GM12878 (cell line): ENCODE measurements around the gene TRIM7. TPM values are rescaled to one million over a fixed set of nuclear protein-coding genes. Genes with fewer than 3 reads are reported as not detected.

Experiments
- ATAC-seq: fragments of 200-7000 bp; cut with Tn5 transposase; 3 replicates; pipeline ENCODE4 v1.9.1; 2020; ENCODE audit warnings: mild to moderate bottlenecking, moderate library complexity
- BruUV-seq: library from RNA; stranded (reverse); fragments of 400-500 nt; replicated peaks from 2 replicates; lab custom pipeline; 2021; lab: Mats Ljungman, UMichigan
- CTCF ChIA-PET: fragments of 300-600 bp; sonication (Branson Sonifier 250); formaldehyde crosslinking; extraction: SDS; loops from one replicate; lab custom pipeline; 2021; ENCODE audit warnings: inconsistent platforms; lab: Yijun Ruan, JAX
- POLR2A ChIA-PET: fragments of 350-600 bp; formaldehyde crosslinking; extraction: SDS; loops from one replicate; lab custom pipeline; 2021; ENCODE audit warnings: inconsistent platforms; lab: Charles Lee
- RAD21 ChIA-PET: fragments of 300-600 bp; sonication (Branson Sonifier 250); formaldehyde crosslinking; loops from one replicate; lab custom pipeline; 2023; ENCODE audit warnings: antibody characterized with exemption; ENCODE audit not compliant: unreplicated experiment; lab: Charles Lee
- SMC1A ChIA-PET: fragments of 300-600 bp; sonication (Branson Sonifier 250); formaldehyde crosslinking; loops from one replicate; lab custom pipeline; 2023; ENCODE audit not compliant: unreplicated experiment, uncharacterized antibody; lab: Charles Lee
- DNase-seq: peaks from one replicate; pipeline ENCODE4 v3.0.0-alpha.2; 2011; ENCODE audit warnings: low read depth, low spot score
- FAIRE-seq: peaks from 3 replicates; lab custom pipeline; 2011; peaks lifted over from hg19 to GRCh38; lab: Jason Lieb, UNC
- H2AFZ ChIP-seq: 2 replicates; pipeline ENCODE4 v1.6.0; 2011; ENCODE audit warnings: low read depth, low read length, control low read depth; ENCODE audit not compliant: control insufficient read depth
- H3K27ac ChIP-seq: 2 replicates; pipeline ENCODE4 v1.5.1; 2011; ENCODE audit warnings: control low read depth; ENCODE audit not compliant: control insufficient read depth, insufficient read depth
- H3K27me3 ChIP-seq, 2 experiments: replicated peaks in 1 of 2; 2 replicates each; pipeline versions ENCODE4 v1.6.0 to v1.6.1; 2011; ENCODE audit warnings: low read length in 1 of 2; ENCODE audit not compliant: control insufficient read depth in 2 of 2, insufficient read depth in 2 of 2
- H3K36me3 ChIP-seq, 2 experiments: 2 replicates each; pipeline ENCODE4 v1.5.1; 2011; ENCODE audit warnings: low read length in 1 of 2; ENCODE audit not compliant: control insufficient read depth in 2 of 2, insufficient read depth in 2 of 2
- H3K4me1 ChIP-seq: 2 replicates; pipeline ENCODE4 v1.6.1; 2011; ENCODE audit warnings: mild to moderate bottlenecking, low read length, moderate library complexity, mixed read lengths; ENCODE audit not compliant: control insufficient read depth, insufficient read depth
- H3K4me2 ChIP-seq: 2 replicates; pipeline ENCODE4 v1.6.0; 2011; ENCODE audit warnings: control low read depth; ENCODE audit not compliant: control insufficient read depth, insufficient read depth
- H3K4me3 ChIP-seq: fragments of 200-600 bp; sonication (generic); 2 replicates; pipeline ENCODE4 v1.5.1; 2016
- H3K79me2 ChIP-seq: 2 replicates; pipeline ENCODE4 v1.6.0; 2011; ENCODE audit warnings: low read length; ENCODE audit not compliant: control insufficient read depth, insufficient read depth
- H3K9ac ChIP-seq: 2 replicates; pipeline ENCODE4 v1.8.0; 2011; ENCODE audit warnings: low read length, control low read depth, mixed read lengths; ENCODE audit not compliant: control insufficient read depth, insufficient read depth
- H3K9me3 ChIP-seq: replicated peaks from 3 replicates; pipeline ENCODE4 v1.5.1; 2011; ENCODE audit warnings: mild to moderate bottlenecking, low read length; ENCODE audit not compliant: control insufficient read depth, insufficient read depth
- H4K20me1 ChIP-seq: 2 replicates; pipeline ENCODE4 v1.6.0; 2011; ENCODE audit not compliant: control insufficient read depth, insufficient read depth
- ATF7 ChIP-seq: fragments of 450-650 bp; IDR thresholded peaks from 2 replicates; pipeline ENCODE4 v1.6.1; 2016; ENCODE audit warnings: low read depth, mild to moderate bottlenecking
- BRCA1 ChIP-seq: IDR thresholded peaks from 2 replicates; pipeline ENCODE4 v1.6.1; 2011; ENCODE audit warnings: low read depth, low read length, improper control_type of control experiment
- IKZF2 ChIP-seq, 2 experiments: fragments of 450-650 bp; IDR thresholded peaks; 2 replicates each; pipeline ENCODE4 v1.6.1; 2017; ENCODE audit warnings: mild to moderate bottlenecking in 2 of 2, moderate library complexity in 2 of 2
- LARP7 ChIP-seq: fragments of 450-650 bp; IDR thresholded peaks from 2 replicates; pipeline ENCODE4 v1.6.1; 2017; ENCODE audit warnings: mild to moderate bottlenecking
- NFYA ChIP-seq: IDR thresholded peaks from 2 replicates; pipeline ENCODE4 v1.6.1; 2011; ENCODE audit warnings: low read depth, mild to moderate bottlenecking, low read length, improper control_type of control experiment, borderline replicate concordance
- STAT1 ChIP-seq: fragments of 450-650 bp; conservative IDR thresholded peaks from 2 replicates; pipeline ENCODE4 v1.6.1; 2014; ENCODE audit warnings: antibody characterized with exemption, mild to moderate bottlenecking
- ZNF274 ChIP-seq: IDR thresholded peaks from one replicate; pipeline ENCODE4 v1.8.0; 2011; ENCODE audit not compliant: insufficient read length, insufficient read depth
- WGBS: methylation state at CpG from one replicate; pipeline ENCODE4 v1.1.6; 2016; ENCODE audit warnings: low lambda C conversion rate; ENCODE audit not compliant: insufficient replicate concordance, insufficient coverage; ENCODE audit errors: missing lambda C conversion rate; 5-methylcytosine and 5-hydroxymethylcytosine counted together
- in situ Hi-C: fragments of 300-500 bp; cut with MboI; formaldehyde crosslinking; loops from 9 replicates; pipeline ENCODE4 v1.14.3; 2018; ENCODE audit warnings: mixed read lengths
- intact Hi-C: fragments of 100-400 bp; cut with micrococcal nuclease; formaldehyde crosslinking; loops from one replicate; pipeline ENCODE4 v1.14.2; 2022; ENCODE audit not compliant: unreplicated experiment
- polyA plus RNA-seq, 11 experiments: library from polyadenylated mRNA; depleted of rRNA in 4 of 11; unstranded in 6 of 11; stranded (reverse) in 5 of 11; fragments of >200 nt; fragmentation: Nextera tagmentation in 4 of 11; fragmentation: Illumina TruSeq in 1 of 11; extraction: Ambion mirVana in 4 of 11; extraction: Trizol in 1 of 11; gene quantifications; 1 replicate in 1 of 11; 2 replicates in 10 of 11; pipeline versions ENCODE4 v1.2.1 to v1.2.3, GENCODE V29; 2011 to 2016; ENCODE audit warnings: inconsistent platforms in 2 of 11, missing spikeins in 2 of 11, low read depth in 1 of 11
- total RNA-seq, 4 experiments: library from RNA; depleted of rRNA in 3 of 4; stranded (reverse); fragments of >200 nt in 3 of 4; fragmentation: Illumina TruSeq in 1 of 4; extraction: Trizol in 1 of 4; gene quantifications; 2 replicates each; pipeline versions ENCODE4 v1.2.1 to v1.2.3, GENCODE V29; 2013 to 2021
- TF ChIP-seq, protein P1 (sequence below): IDR thresholded peaks from 2 replicates; pipeline ENCODE4 v1.6.1; 2012; ENCODE audit warnings: improper control_type of control experiment, low read depth, low read length; ENCODE audit not compliant: insufficient replicate concordance
- TF ChIP-seq, protein P2 (sequence below): IDR thresholded peaks from 2 replicates; pipeline ENCODE4 v1.6.1; 2011; ENCODE audit warnings: borderline replicate concordance, low read depth, mild to moderate bottlenecking, moderate library complexity, low read length; ENCODE audit not compliant: insufficient read depth, poor library complexity, severe bottlenecking
- TF ChIP-seq, protein P3 (sequence below): IDR thresholded peaks from 2 replicates; pipeline ENCODE4 v1.6.1; 2012; ENCODE audit warnings: mild to moderate bottlenecking, low read depth, low read length
- TF ChIP-seq, protein P4 (sequence below): fragments of 150-350 bp; IDR thresholded peaks from 2 replicates; pipeline ENCODE4 v1.6.1; 2014; ENCODE audit warnings: mild to moderate bottlenecking, low read depth, low read length

The TRIM7 gene
- total and polyA plus RNA-seq, 10 of the 15 experiments (the other 5 are each of a cell fraction or from before 2014, with no cell fraction given) = 0.02 to 1.6 (median 0.41) TPM

DNA sequence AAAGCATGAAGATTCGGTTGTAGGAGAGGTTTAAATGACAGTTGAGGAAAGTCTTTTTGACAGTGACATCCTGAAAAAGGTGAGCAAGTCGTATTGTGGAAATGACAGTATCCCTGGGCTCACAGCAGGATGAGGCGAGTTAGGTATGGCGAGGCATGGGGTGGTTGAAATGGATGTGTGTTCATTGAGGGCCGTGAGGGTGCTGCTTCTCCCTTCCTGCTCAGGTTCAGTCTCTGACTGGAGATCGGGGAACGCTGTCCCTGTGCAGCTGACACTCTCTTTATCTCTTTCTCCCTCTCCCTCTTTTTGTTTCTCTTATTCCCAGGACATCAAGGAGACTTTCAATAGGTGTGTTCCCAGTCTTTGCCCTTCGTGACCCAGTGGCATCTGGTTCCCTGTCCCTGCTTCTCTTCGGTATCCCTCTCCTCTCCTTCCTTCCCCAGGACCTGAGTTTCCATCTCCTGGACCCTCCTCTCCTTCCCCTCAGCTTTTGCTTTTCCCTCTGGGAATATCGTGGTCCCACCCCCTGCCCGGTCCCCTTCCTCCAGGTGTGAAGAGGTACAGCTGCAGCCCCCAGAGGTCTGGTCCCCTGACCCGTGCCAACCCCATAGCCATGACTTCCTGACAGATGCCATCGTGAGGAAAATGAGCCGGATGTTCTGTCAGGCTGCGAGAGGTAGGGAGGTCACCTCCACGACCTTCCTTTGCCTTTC lies 28.2 kb upstream of the TRIM7 start:
- no TSS peak for BruUV-seq
- DNase-seq = no peak
- TF ChIP-seq STAT1 (no peak), BRCA1 (no peak), LARP7 (no peak), IKZF2 (IDR thresholded peaks at IDR 0.05) (no peak), NFYA (no peak), ATF7 (no peak), ZNF274 (no peak)
- TF ChIP-seq, protein P1, sequence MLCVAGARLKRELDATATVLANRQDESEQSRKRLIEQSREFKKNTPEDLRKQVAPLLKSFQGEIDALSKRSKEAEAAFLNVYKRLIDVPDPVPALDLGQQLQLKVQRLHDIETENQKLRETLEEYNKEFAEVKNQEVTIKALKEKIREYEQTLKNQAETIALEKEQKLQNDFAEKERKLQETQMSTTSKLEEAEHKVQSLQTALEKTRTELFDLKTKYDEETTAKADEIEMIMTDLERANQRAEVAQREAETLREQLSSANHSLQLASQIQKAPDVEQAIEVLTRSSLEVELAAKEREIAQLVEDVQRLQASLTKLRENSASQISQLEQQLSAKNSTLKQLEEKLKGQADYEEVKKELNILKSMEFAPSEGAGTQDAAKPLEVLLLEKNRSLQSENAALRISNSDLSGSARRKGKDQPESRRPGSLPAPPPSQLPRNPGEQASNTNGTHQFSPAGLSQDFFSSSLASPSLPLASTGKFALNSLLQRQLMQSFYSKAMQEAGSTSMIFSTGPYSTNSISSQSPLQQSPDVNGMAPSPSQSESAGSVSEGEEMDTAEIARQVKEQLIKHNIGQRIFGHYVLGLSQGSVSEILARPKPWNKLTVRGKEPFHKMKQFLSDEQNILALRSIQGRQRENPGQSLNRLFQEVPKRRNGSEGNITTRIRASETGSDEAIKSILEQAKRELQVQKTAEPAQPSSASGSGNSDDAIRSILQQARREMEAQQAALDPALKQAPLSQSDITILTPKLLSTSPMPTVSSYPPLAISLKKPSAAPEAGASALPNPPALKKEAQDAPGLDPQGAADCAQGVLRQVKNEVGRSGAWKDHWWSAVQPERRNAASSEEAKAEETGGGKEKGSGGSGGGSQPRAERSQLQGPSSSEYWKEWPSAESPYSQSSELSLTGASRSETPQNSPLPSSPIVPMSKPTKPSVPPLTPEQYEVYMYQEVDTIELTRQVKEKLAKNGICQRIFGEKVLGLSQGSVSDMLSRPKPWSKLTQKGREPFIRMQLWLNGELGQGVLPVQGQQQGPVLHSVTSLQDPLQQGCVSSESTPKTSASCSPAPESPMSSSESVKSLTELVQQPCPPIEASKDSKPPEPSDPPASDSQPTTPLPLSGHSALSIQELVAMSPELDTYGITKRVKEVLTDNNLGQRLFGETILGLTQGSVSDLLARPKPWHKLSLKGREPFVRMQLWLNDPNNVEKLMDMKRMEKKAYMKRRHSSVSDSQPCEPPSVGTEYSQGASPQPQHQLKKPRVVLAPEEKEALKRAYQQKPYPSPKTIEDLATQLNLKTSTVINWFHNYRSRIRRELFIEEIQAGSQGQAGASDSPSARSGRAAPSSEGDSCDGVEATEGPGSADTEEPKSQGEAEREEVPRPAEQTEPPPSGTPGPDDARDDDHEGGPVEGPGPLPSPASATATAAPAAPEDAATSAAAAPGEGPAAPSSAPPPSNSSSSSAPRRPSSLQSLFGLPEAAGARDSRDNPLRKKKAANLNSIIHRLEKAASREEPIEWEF = no peak
- TF ChIP-seq, protein P2, sequence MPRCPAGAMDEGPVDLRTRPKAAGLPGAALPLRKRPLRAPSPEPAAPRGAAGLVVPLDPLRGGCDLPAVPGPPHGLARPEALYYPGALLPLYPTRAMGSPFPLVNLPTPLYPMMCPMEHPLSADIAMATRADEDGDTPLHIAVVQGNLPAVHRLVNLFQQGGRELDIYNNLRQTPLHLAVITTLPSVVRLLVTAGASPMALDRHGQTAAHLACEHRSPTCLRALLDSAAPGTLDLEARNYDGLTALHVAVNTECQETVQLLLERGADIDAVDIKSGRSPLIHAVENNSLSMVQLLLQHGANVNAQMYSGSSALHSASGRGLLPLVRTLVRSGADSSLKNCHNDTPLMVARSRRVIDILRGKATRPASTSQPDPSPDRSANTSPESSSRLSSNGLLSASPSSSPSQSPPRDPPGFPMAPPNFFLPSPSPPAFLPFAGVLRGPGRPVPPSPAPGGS = no peak
- TF ChIP-seq, protein P3, sequence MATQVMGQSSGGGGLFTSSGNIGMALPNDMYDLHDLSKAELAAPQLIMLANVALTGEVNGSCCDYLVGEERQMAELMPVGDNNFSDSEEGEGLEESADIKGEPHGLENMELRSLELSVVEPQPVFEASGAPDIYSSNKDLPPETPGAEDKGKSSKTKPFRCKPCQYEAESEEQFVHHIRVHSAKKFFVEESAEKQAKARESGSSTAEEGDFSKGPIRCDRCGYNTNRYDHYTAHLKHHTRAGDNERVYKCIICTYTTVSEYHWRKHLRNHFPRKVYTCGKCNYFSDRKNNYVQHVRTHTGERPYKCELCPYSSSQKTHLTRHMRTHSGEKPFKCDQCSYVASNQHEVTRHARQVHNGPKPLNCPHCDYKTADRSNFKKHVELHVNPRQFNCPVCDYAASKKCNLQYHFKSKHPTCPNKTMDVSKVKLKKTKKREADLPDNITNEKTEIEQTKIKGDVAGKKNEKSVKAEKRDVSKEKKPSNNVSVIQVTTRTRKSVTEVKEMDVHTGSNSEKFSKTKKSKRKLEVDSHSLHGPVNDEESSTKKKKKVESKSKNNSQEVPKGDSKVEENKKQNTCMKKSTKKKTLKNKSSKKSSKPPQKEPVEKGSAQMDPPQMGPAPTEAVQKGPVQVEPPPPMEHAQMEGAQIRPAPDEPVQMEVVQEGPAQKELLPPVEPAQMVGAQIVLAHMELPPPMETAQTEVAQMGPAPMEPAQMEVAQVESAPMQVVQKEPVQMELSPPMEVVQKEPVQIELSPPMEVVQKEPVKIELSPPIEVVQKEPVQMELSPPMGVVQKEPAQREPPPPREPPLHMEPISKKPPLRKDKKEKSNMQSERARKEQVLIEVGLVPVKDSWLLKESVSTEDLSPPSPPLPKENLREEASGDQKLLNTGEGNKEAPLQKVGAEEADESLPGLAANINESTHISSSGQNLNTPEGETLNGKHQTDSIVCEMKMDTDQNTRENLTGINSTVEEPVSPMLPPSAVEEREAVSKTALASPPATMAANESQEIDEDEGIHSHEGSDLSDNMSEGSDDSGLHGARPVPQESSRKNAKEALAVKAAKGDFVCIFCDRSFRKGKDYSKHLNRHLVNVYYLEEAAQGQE = no peak
- TF ChIP-seq, protein P4, sequence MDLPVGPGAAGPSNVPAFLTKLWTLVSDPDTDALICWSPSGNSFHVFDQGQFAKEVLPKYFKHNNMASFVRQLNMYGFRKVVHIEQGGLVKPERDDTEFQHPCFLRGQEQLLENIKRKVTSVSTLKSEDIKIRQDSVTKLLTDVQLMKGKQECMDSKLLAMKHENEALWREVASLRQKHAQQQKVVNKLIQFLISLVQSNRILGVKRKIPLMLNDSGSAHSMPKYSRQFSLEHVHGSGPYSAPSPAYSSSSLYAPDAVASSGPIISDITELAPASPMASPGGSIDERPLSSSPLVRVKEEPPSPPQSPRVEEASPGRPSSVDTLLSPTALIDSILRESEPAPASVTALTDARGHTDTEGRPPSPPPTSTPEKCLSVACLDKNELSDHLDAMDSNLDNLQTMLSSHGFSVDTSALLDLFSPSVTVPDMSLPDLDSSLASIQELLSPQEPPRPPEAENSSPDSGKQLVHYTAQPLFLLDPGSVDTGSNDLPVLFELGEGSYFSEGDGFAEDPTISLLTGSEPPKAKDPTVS = no peak

More for the DNA sequence above, 28.2 kb upstream of the TRIM7 start:
- H4K20me1 ChIP-seq = peaks cover 6% of the 10 kb centered on the region
- ChIA-PET RAD21 (no interaction called here), SMC1A (no interaction called here), CTCF (no interaction called here), POLR2A (interaction anchor here (3.0 kb wide), 1 partner anchor 9 kb away, joined by 10 read pairs; no protein-coding TSS in a partner anchor)
- FAIRE-seq = no peak
- H3K27me3 ChIP-seq = no peaks in the 10 kb centered on the region
- no peak overlapping the region for H3K4me3 ChIP-seq
- no peak overlapping the region for H3K4me2 ChIP-seq
- peaks cover 26 to 43% of the 10 kb centered on the region in 2 experiments for H3K36me3 ChIP-seq
- no peaks in the 10 kb centered on the region for H3K9me3 ChIP-seq
- ATAC-seq = no peak
- H2AFZ ChIP-seq = no peak overlapping the region
- intact Hi-C loops (no loop called here), in situ Hi-C loops (no loop called here)
- no peaks in the 10 kb centered on the region for H3K4me1 ChIP-seq
- 70% methylated on average over 16 of the region's 16 CpGs for WGBS
- peaks cover 5% of the 10 kb centered on the region for H3K79me2 ChIP-seq
- H3K27ac ChIP-seq = no peak overlapping the region
- no peak overlapping the region for H3K9ac ChIP-seq
